A673 (cell line): ENCODE data around the gene PELI1. TPM values are rescaled to one million over a fixed set of nuclear protein-coding genes. Genes with fewer than 3 reads are reported as not detected.

Experiments
- BruUV-seq: library from RNA; stranded (reverse); fragments of 400-500 nt; replicated peaks from 2 replicates; lab custom pipeline; 2021; lab: Mats Ljungman, UMichigan
- CTCF ChIA-PET: fragments of 300-600 bp; sonication (Branson Sonifier 250); formaldehyde crosslinking; loops from one replicate; lab custom pipeline; 2022; ENCODE audit warnings: antibody characterized with exemption; lab: Charles Lee
- POLR2A ChIA-PET: fragments of 300-600 bp; sonication (Branson Sonifier 250); formaldehyde crosslinking; loops from one replicate; lab custom pipeline; 2022; ENCODE audit warnings: antibody characterized with exemption; ENCODE audit not compliant: low non-redundant PET; lab: Charles Lee
- DNase-seq: peaks from one replicate; pipeline ENCODE4 v3.0.0-alpha.2; 2015; ENCODE audit warnings: low spot score
- H3K27ac ChIP-seq: fragments of 200-600 bp; sonication (generic); 2 replicates; pipeline ENCODE4 v1.5.1; 2016; ENCODE audit warnings: mixed run types, low read depth, mild to moderate bottlenecking, mixed read lengths, antibody characterized with exemption, low read length; ENCODE audit not compliant: poor library complexity, severe bottlenecking
- H3K27me3 ChIP-seq: fragments of 200-600 bp; sonication (generic); replicated peaks from 2 replicates; pipeline ENCODE4 v1.6.1; 2017; ENCODE audit warnings: mixed run types, low read depth, mild to moderate bottlenecking, mixed read lengths, antibody characterized with exemption, low read length; ENCODE audit not compliant: insufficient read depth, poor library complexity
- H3K36me3 ChIP-seq: fragments of 200-600 bp; sonication (generic); 2 replicates; pipeline ENCODE4 v1.6.1; 2016; ENCODE audit warnings: mixed run types, mild to moderate bottlenecking, mixed read lengths, antibody characterized with exemption, low read length; ENCODE audit not compliant: insufficient read depth, poor library complexity, severe bottlenecking
- H3K4me1 ChIP-seq: fragments of 200-600 bp; sonication (generic); 2 replicates; pipeline ENCODE4 v1.6.1; 2017; ENCODE audit warnings: mixed run types, mild to moderate bottlenecking, mixed read lengths, antibody characterized with exemption, low read length; ENCODE audit not compliant: insufficient read depth, poor library complexity, severe bottlenecking
- H3K4me3 ChIP-seq: fragments of 200-600 bp; sonication (generic); 2 replicates; pipeline ENCODE4 v1.5.1; 2016; ENCODE audit warnings: low read depth, mixed run types, mild to moderate bottlenecking, mixed read lengths, low read length; ENCODE audit not compliant: poor library complexity, severe bottlenecking
- H3K9me3 ChIP-seq: fragments of 200-600 bp; sonication (generic); 2 replicates; pipeline ENCODE4 v1.6.1; 2016; ENCODE audit warnings: mixed run types, low read depth, mild to moderate bottlenecking, mixed read lengths, antibody characterized with exemption, low read length; ENCODE audit not compliant: poor library complexity, severe bottlenecking
- EZH2 ChIP-seq: fragments of 200-600 bp; sonication (generic); IDR thresholded peaks from 2 replicates; pipeline ENCODE4 v1.6.1; 2017; ENCODE audit warnings: borderline replicate concordance, low read depth, mild to moderate bottlenecking, mixed read lengths, antibody characterized with exemption, low read length; ENCODE audit not compliant: poor library complexity, severe bottlenecking
- intact Hi-C: fragments of 100-400 bp; cut with micrococcal nuclease; formaldehyde crosslinking; loops from one replicate; pipeline ENCODE4 v1.10.0; 2022; ENCODE audit not compliant: unreplicated experiment
- total RNA-seq: library from RNA; stranded (reverse); gene quantifications from 2 replicates; pipeline ENCODE4 v1.2.3, GENCODE V29; 2021
- TF ChIP-seq, protein P1 (sequence below): fragments of 300-800, 200-600 bp; sonication (generic); conservative IDR thresholded peaks from 2 replicates; pipeline ENCODE4 v1.5.1; 2017; ENCODE audit warnings: low read depth, mild to moderate bottlenecking, antibody characterized with exemption, low read length, moderate library complexity, mixed read lengths

Gene PELI1
- total RNA-seq, 1 experiment from 2014 or later: 35.1 TPM

DNA sequence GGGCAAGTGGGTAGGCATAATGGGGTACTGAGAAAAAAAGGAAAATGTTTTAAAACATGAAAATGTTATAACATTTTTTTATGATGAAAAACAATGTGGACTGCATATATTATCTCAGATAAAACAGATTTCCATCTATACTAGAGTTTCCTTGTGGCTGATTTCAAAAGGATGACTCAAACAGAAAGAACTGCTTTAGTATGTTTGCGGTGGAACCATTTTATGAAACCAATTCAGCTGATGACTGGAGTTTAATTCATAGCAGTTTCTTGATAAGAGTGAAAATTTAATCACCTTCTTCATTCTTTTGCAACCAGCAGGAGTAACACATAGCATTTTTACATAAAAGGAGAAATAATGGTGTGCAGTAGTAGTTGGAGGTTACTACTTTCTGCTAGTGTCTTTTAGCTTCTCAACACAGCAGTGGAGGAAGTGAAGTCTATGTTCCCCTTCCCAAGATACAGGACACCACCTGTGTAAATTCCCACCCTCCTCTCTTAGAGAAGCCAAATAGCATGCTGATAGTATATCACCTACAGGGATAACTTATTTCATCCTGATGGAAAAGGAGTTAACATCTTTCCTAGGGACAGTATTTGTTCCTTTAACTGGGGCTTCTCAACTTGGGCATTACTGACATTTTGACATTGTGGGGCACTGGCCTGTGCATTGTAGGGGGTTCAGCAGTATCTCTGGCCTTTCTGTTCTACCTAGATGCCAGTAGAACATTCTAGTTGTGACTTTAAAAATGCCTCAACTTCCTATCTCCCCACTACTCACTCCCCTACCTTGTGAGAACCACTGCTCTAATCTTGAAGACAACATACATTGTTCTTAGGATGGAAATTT, 29.9 kb downstream of the PELI1 start:
- no peak overlapping the region for H3K27ac ChIP-seq
- DNase-seq: no peak
- H3K27me3 ChIP-seq: no peaks in the 10 kb centered on the region
- H3K4me3 ChIP-seq: no peak overlapping the region
- H3K9me3 ChIP-seq: no peaks in the 10 kb centered on the region
- ChIA-PET CTCF (no interaction called here), POLR2A (no interaction called here)
- no TSS peak for BruUV-seq
- intact Hi-C loops: no loop called here
- H3K4me1 ChIP-seq: peaks cover 30% of the 10 kb centered on the region
- TF ChIP-seq, protein P1, sequence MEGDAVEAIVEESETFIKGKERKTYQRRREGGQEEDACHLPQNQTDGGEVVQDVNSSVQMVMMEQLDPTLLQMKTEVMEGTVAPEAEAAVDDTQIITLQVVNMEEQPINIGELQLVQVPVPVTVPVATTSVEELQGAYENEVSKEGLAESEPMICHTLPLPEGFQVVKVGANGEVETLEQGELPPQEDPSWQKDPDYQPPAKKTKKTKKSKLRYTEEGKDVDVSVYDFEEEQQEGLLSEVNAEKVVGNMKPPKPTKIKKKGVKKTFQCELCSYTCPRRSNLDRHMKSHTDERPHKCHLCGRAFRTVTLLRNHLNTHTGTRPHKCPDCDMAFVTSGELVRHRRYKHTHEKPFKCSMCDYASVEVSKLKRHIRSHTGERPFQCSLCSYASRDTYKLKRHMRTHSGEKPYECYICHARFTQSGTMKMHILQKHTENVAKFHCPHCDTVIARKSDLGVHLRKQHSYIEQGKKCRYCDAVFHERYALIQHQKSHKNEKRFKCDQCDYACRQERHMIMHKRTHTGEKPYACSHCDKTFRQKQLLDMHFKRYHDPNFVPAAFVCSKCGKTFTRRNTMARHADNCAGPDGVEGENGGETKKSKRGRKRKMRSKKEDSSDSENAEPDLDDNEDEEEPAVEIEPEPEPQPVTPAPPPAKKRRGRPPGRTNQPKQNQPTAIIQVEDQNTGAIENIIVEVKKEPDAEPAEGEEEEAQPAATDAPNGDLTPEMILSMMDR: no peak
- TF ChIP-seq EZH2: no peak
- no peaks in the 10 kb centered on the region for H3K36me3 ChIP-seq

DNA sequence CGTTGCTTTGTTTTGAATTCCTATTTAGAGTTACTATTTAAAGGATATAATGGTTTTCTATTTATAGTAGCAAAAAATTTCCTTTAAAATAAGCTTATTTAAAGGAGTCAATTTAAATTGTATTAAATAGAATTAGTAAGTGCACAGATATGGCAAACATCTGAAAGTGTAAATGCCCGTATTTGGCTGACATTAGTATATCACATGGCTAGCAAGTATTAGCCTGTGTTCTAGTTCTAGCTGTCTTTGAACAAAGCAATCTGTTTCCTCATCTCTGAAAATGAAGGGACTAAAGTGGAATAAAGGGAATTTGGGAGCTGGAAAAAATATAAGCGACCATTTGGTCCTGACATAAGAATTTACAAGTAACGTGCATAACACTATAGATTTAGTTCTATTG, 32.2 kb downstream of the PELI1 start:
- POLR2A ChIA-PET: no interaction called here
- no peaks in the 10 kb centered on the region for H3K27me3 ChIP-seq
- no peak overlapping the region for H3K27ac ChIP-seq
- peaks cover 26% of the 10 kb centered on the region for H3K4me1 ChIP-seq
- intact Hi-C loops: no loop called here
- BruUV-seq: no TSS peak
- CTCF ChIA-PET: no interaction called here
- H3K36me3 ChIP-seq: no peaks in the 10 kb centered on the region
- H3K4me3 ChIP-seq: no peak overlapping the region
- TF ChIP-seq, protein P1: no peak
- TF ChIP-seq EZH2: no peak
- no peak for DNase-seq
- H3K9me3 ChIP-seq: no peaks in the 10 kb centered on the region

DNA sequence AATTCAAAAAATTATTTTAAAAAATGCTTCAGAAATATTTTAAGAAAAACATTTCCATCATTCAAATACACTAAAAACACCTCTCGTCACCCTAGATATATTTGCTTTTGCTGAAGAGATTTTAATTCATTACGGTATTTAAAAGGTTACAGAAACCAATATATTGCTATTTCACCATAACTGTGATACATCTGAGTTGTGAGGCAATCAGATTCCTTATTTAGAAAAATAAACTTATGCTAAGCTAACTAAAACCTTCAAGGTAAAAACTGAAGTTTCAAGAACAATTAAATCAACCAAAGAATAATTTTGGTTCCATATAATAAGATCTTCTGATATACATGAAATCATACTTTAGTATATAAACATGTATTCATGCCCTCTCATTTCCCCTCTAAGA, 32.8 kb downstream of the PELI1 start:
- Histone ChIP-seq H3K4me3 (no peak overlapping the region), H3K4me1 (peaks cover 20% of the 10 kb centered on the region), H3K27me3 (no peaks in the 10 kb centered on the region), H3K9me3 (no peaks in the 10 kb centered on the region), H3K36me3 (no peaks in the 10 kb centered on the region), H3K27ac (no peak overlapping the region)
- POLR2A ChIA-PET: no interaction called here
- intact Hi-C loops: no loop called here
- BruUV-seq: no TSS peak
- TF ChIP-seq EZH2: no peak
- TF ChIP-seq, protein P1: no peak
- no peak for DNase-seq
- CTCF ChIA-PET: no interaction called here
